OCI-LY1 (cell line): ENCODE results near the gene ACE.

Experiments
- H2AFZ ChIP-seq: fragments of 200-600 bp; sonication (generic), shearing (Covaris generic); 2 replicates; pipeline ENCODE4 v1.6.0; 2014; ENCODE audit warnings: antibody characterized with exemption, mild to moderate bottlenecking, low read length
- H3F3A ChIP-seq: fragments of 200-600 bp; sonication (generic), shearing (Covaris generic); 2 replicates; pipeline ENCODE4 v1.6.0; 2014; ENCODE audit warnings: mild to moderate bottlenecking, antibody characterized with exemption, low read length, moderate library complexity; ENCODE audit not compliant: insufficient read depth
- H3K27ac ChIP-seq: fragments of 200-600 bp; sonication (generic); 2 replicates; pipeline ENCODE4 v1.5.1; 2014; ENCODE audit warnings: low read length, mixed run types, mild to moderate bottlenecking, low read depth; ENCODE audit not compliant: poor library complexity, severe bottlenecking
- H3K27me3 ChIP-seq: fragments of 200-600 bp; sonication (generic); 2 replicates; pipeline ENCODE4 v1.6.0; 2014; ENCODE audit warnings: antibody characterized with exemption, mild to moderate bottlenecking, low read length, moderate library complexity; ENCODE audit not compliant: insufficient read depth
- H3K36me3 ChIP-seq: fragments of 200-600 bp; sonication (generic); 2 replicates; pipeline ENCODE4 v1.6.1; 2014; ENCODE audit warnings: mild to moderate bottlenecking, antibody characterized with exemption, low read length, moderate library complexity, mixed read lengths; ENCODE audit not compliant: insufficient read depth
- H3K4me1 ChIP-seq: fragments of 200-600 bp; sonication (generic); 2 replicates; pipeline ENCODE4 v1.5.1; 2014; ENCODE audit warnings: mild to moderate bottlenecking, low read length, moderate library complexity; ENCODE audit not compliant: insufficient read depth, severe bottlenecking
- H3K4me2 ChIP-seq: fragments of 200-600 bp; sonication (generic), shearing (Covaris generic); 2 replicates; pipeline ENCODE4 v1.6.1; 2014; ENCODE audit warnings: low read length
- H3K4me3 ChIP-seq: fragments of 200-600 bp; sonication (generic); 2 replicates; pipeline ENCODE4 v1.5.1; 2014; ENCODE audit warnings: low read length, low read depth, mild to moderate bottlenecking, mixed read lengths; ENCODE audit not compliant: poor library complexity, severe bottlenecking
- H3K79me2 ChIP-seq: fragments of 200-600 bp; shearing (Covaris generic); 2 replicates; pipeline ENCODE4 v1.6.1; 2016; ENCODE audit warnings: mixed run types, low read length, mixed read lengths; ENCODE audit not compliant: insufficient read depth
- H3K9ac ChIP-seq: fragments of 200-600 bp; sonication (generic), shearing (Covaris generic); 2 replicates; pipeline ENCODE4 v1.6.1; 2014; ENCODE audit warnings: mild to moderate bottlenecking, low read length, mixed read lengths
- H3K9me2 ChIP-seq: fragments of 200-600 bp; sonication (generic), shearing (Covaris generic); 2 replicates; pipeline ENCODE4 v1.6.1; 2014; ENCODE audit warnings: low read depth, mild to moderate bottlenecking, low read length, mixed read lengths
- H3K9me3 ChIP-seq: fragments of 200-600 bp; shearing (Covaris generic); 2 replicates; pipeline ENCODE4 v1.6.1; 2014; ENCODE audit warnings: low read length, mixed read lengths
- H4K20me1 ChIP-seq: fragments of 200-600 bp; sonication (generic), shearing (Covaris generic); 2 replicates; pipeline ENCODE4 v1.6.0; 2016; ENCODE audit warnings: mild to moderate bottlenecking, low read length; ENCODE audit not compliant: insufficient read depth
- EZH2 ChIP-seq: fragments of 200-600 bp; sonication (generic), shearing (Covaris generic); IDR thresholded peaks from 2 replicates; pipeline ENCODE4 v1.8.0; 2017; ENCODE audit warnings: borderline replicate concordance, mixed run types, mild to moderate bottlenecking, antibody characterized with exemption, low read length, moderate library complexity, mixed read lengths
- TF ChIP-seq, protein P1 (sequence below): fragments of 200-600 bp; sonication (generic), shearing (Covaris generic); IDR thresholded peaks from 2 replicates; pipeline ENCODE4 v1.5.1; 2017; ENCODE audit warnings: mild to moderate bottlenecking, antibody characterized with exemption, low read length, moderate library complexity, mixed read lengths

ACE gene

GRCh38 chr17:63535640-63536039 is 58.8 kb downstream of the ACE start:
- H3K79me2 ChIP-seq = no peaks in the 10 kb centered on the region
- H3K9me2 ChIP-seq = no peaks in the 10 kb centered on the region
- H3K9ac ChIP-seq = no peak overlapping the region
- H3K4me2 ChIP-seq = no peak overlapping the region
- H3F3A ChIP-seq = no peaks in the 10 kb centered on the region
- TF ChIP-seq, protein P1, sequence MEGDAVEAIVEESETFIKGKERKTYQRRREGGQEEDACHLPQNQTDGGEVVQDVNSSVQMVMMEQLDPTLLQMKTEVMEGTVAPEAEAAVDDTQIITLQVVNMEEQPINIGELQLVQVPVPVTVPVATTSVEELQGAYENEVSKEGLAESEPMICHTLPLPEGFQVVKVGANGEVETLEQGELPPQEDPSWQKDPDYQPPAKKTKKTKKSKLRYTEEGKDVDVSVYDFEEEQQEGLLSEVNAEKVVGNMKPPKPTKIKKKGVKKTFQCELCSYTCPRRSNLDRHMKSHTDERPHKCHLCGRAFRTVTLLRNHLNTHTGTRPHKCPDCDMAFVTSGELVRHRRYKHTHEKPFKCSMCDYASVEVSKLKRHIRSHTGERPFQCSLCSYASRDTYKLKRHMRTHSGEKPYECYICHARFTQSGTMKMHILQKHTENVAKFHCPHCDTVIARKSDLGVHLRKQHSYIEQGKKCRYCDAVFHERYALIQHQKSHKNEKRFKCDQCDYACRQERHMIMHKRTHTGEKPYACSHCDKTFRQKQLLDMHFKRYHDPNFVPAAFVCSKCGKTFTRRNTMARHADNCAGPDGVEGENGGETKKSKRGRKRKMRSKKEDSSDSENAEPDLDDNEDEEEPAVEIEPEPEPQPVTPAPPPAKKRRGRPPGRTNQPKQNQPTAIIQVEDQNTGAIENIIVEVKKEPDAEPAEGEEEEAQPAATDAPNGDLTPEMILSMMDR = no peak
- no peak for TF ChIP-seq EZH2
- no peaks in the 10 kb centered on the region for H3K9me3 ChIP-seq
- no peak overlapping the region for H3K4me3 ChIP-seq
- no peaks in the 10 kb centered on the region; the same call in 1 of the 2 replicates for H3K27me3 ChIP-seq
- H4K20me1 ChIP-seq = no peaks in the 10 kb centered on the region
- H3K27ac ChIP-seq = no peak overlapping the region
- H3K4me1 ChIP-seq = no peaks in the 10 kb centered on the region
- no peaks in the 10 kb centered on the region for H3K36me3 ChIP-seq
- no peak overlapping the region for H2AFZ ChIP-seq

GRCh38 chr17:63537001-63537400 is 60.1 kb downstream of the ACE start:
- Histone ChIP-seq H3K9ac (no peak overlapping the region), H3K4me1 (no peaks in the 10 kb centered on the region), H3K4me2 (no peak overlapping the region), H3K27me3 (no peaks in the 10 kb centered on the region; the same call in 1 of the 2 replicates), H3K9me2 (no peaks in the 10 kb centered on the region), H3K36me3 (no peaks in the 10 kb centered on the region), H3K27ac (no peak overlapping the region), H2AFZ (no peak overlapping the region), H3F3A (no peaks in the 10 kb centered on the region), H4K20me1 (no peaks in the 10 kb centered on the region), H3K79me2 (no peaks in the 10 kb centered on the region), H3K9me3 (no peaks in the 10 kb centered on the region), H3K4me3 (no peak overlapping the region)
- TF ChIP-seq, protein P1 = no peak
- no peak for TF ChIP-seq EZH2

- Histone ChIP-seq H3K9me3 (no peaks in the 10 kb centered on the region), H3K4me2 (no peak overlapping the region), H3K36me3 (no peaks in the 10 kb centered on the region)
Observed at GRCh38 chr17:63537991-63538692, 61.3 kb downstream of the ACE start.

More at GRCh38 chr17:63537991-63538692, 61.3 kb downstream of the ACE start:
- Histone ChIP-seq H3K4me3 (no peak overlapping the region), H3K79me2 (no peaks in the 10 kb centered on the region), H3K9ac (no peak overlapping the region), H3K9me2 (no peaks in the 10 kb centered on the region), H3K4me1 (no peaks in the 10 kb centered on the region), H3K27ac (no peak overlapping the region), H2AFZ (no peak overlapping the region), H4K20me1 (no peaks in the 10 kb centered on the region), H3F3A (no peaks in the 10 kb centered on the region), H3K27me3 (no peaks in the 10 kb centered on the region; the same call in 1 of the 2 replicates)
- no peak for TF ChIP-seq EZH2
- TF ChIP-seq, protein P1 = no peak
